Neutrophil (primary cell): ENCODE results near the gene OLIG3.

Experiments
- H3K27ac ChIP-seq: fragments of 200-600 bp; sonication (generic); 2 replicates; pipeline ENCODE4 v1.5.1; 2016; ENCODE audit warnings: mild to moderate bottlenecking, moderate library complexity
- H3K27me3 ChIP-seq: fragments of 200-600 bp; sonication (generic); 2 replicates; pipeline ENCODE4 v1.6.0; 2016; ENCODE audit warnings: mild to moderate bottlenecking
- H3K36me3 ChIP-seq: fragments of 200-600 bp; sonication (generic); 2 replicates; pipeline ENCODE4 v1.5.1; 2017
- H3K4me1 ChIP-seq, 2 experiments: fragments of 200-600 bp in 1 of 2; sonication (generic) in 1 of 2; 1 replicate in 1 of 2; 2 replicates in 1 of 2; pipeline versions ENCODE4 v1.5.1 to v1.6.1; 2013 to 2016; ENCODE audit warnings: low read depth in 1 of 2, low read length in 1 of 2, mild to moderate bottlenecking in 1 of 2, moderate library complexity in 1 of 2; ENCODE audit not compliant: control insufficient read depth in 1 of 2, insufficient read depth in 1 of 2
- H3K4me3 ChIP-seq, 2 experiments: fragments of 200-600 bp in 1 of 2; sonication (generic) in 1 of 2; 1 replicate in 1 of 2; 2 replicates in 1 of 2; pipeline ENCODE4 v1.5.1; 2013 to 2016; ENCODE audit warnings: low read depth in 1 of 2, low read length in 1 of 2, mild to moderate bottlenecking in 1 of 2, moderate library complexity in 1 of 2
- H3K9me3 ChIP-seq: fragments of 200-600 bp; sonication (generic); 2 replicates; pipeline ENCODE4 v1.5.1; 2016
- TF ChIP-seq, protein P1 (sequence below): fragments of 200-600 bp; sonication (generic); IDR thresholded peaks from 2 replicates; pipeline ENCODE4 v1.5.1; 2016; ENCODE audit warnings: antibody characterized with exemption

OLIG3 gene

DNA sequence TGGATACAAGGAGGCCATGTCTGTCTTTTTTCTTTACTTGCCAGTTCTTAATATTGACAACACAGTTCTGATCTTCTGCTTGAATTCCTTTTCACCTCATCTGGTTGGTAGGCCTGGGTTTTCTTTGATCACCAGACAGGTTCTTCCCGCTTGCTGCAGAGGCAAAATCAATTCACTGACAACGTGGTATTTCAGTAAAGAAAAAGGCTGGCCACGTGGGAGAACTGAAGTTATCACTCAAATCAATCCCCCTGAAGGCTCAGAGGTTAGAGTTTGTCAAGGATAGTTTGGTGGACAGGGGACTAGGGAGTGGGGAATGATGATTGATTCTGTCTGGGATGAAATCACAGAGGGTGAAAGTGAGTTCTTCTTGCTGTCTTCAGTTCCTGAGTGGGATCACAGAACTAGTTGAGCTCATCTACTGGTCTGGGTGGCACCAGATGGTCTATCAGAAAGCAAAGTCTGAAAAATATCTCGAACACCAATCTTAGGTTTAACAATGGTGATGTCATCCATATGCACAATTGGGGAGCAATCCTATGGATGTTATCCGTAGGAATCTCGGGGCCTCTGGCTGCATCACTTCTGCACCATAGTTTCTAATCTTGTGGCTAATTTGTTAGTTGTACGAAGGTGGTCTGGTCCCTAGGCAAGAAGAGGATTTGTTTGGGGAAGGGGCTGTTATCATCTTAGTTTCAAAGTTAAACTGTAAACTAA, 37.3 kb upstream of the OLIG3 start:
- Histone ChIP-seq H3K4me3 (no peak overlapping the region), H3K4me1 (no peaks in the 10 kb centered on the region), H3K27me3 (peaks cover 29% of the 10 kb centered on the region), H3K9me3 (no peaks in the 10 kb centered on the region), H3K36me3 (no peaks in the 10 kb centered on the region), H3K27ac (no peak overlapping the region)
- TF ChIP-seq, protein P1, sequence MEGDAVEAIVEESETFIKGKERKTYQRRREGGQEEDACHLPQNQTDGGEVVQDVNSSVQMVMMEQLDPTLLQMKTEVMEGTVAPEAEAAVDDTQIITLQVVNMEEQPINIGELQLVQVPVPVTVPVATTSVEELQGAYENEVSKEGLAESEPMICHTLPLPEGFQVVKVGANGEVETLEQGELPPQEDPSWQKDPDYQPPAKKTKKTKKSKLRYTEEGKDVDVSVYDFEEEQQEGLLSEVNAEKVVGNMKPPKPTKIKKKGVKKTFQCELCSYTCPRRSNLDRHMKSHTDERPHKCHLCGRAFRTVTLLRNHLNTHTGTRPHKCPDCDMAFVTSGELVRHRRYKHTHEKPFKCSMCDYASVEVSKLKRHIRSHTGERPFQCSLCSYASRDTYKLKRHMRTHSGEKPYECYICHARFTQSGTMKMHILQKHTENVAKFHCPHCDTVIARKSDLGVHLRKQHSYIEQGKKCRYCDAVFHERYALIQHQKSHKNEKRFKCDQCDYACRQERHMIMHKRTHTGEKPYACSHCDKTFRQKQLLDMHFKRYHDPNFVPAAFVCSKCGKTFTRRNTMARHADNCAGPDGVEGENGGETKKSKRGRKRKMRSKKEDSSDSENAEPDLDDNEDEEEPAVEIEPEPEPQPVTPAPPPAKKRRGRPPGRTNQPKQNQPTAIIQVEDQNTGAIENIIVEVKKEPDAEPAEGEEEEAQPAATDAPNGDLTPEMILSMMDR = no peak

DNA sequence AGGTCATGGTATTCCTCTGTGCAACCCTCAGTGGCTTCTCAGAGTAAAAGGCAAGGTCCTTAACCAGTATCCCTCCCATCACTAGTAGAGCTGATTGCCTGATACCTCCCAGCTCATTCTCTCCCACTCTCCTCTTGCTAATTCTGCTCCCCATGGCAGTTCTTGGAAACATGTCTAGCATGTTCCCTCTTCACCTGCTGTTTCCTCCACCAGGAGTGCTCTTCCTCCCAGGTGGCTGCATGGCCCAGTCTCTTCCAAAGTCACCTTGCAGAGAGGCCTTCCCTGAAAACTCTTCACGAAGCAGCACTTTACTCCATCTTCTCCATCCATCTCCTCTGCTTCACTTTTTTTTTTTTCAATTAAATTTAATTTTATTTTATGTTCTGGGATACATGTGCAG, 36.2 kb upstream of the OLIG3 start:
- peaks cover 24% of the 10 kb centered on the region for H3K27me3 ChIP-seq
- no peaks in the 10 kb centered on the region for H3K4me1 ChIP-seq
- no peaks in the 10 kb centered on the region for H3K36me3 ChIP-seq
- TF ChIP-seq, protein P1 = no peak
- no peak overlapping the region for H3K27ac ChIP-seq
- H3K4me3 ChIP-seq = no peak overlapping the region
- H3K9me3 ChIP-seq = no peaks in the 10 kb centered on the region

DNA sequence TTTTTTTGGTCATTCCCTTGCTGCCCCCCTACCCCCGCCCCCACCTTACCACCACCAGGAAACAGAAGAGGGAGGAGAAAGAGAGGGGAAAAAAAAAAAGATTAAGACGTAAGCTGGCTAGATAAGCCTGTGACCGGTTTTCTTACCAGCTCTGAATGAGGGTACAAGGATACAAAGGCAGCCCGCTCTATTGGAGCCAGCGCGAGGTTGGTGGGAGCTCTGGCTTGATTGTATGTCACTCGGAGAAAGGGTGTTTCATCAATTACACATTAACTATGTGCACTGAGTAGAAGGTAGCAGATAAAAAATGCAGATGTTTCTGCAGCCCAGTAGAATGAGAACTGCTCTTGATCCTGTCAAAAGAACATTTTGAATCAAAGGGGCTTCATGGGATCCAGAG, 28.6 kb upstream of the OLIG3 start:
- no peaks in the 10 kb centered on the region for H3K4me1 ChIP-seq
- peaks cover 59% of the 10 kb centered on the region for H3K27me3 ChIP-seq
- TF ChIP-seq, protein P1 = no peak

DNA sequence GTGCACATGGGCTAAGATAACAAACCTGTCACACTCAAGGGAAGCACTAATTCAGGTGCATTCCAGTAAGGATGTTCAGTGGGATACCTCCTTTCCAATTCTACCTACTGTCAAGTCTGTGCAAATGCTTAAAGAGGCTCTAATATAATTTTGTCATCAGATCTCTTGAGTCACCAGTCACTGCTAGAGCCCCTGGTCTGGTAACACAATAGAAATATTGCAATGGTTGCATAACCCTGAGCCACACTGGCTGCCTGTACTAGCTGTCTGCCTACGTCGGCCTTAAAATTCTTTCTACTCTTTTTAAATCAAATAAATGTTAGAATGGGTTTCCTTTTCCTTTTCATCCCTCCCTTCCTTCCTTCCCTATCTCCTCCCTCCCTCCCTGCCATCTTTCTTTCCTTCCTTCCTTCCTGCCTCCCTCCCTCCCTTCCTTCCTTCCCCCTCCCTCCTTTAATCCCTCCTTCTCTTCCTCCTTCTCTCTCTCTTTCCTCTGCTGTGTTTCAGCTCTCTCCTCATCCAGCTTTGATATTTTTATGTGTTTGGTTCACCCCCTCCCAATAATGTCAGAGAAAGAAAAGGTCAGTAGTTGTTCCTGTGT, 28.1 kb upstream of the OLIG3 start:
- H3K9me3 ChIP-seq = no peaks in the 10 kb centered on the region

More for the DNA sequence above, 28.6 kb upstream of the OLIG3 start:
- Histone ChIP-seq H3K36me3 (no peaks in the 10 kb centered on the region), H3K4me3 (no peak overlapping the region), H3K9me3 (no peaks in the 10 kb centered on the region), H3K27ac (no peak overlapping the region)

DNA sequence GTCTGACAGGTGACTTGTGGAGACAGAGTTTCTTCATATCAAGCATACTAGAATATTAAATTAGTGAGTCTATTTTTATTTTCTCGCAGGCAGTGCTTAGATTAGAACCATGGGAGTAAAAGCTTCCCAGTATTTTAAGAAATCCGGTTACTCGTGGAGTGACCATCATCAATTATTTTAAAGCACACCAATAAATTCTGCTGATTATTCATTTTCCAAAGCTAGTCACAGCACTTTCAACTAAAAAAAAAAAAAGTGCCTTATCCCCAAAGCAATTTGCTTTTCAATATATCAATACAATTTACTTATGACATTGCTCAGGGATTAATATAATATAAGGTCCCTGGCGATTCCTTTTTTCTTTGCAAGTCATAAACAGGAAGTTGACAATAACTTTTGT, 26.3 kb upstream of the OLIG3 start:
- no peak overlapping the region for H3K27ac ChIP-seq
- TF ChIP-seq, protein P1 = no peak
- no peaks in the 10 kb centered on the region for H3K9me3 ChIP-seq
- no peaks in the 10 kb centered on the region for H3K4me1 ChIP-seq
- no peak overlapping the region for H3K4me3 ChIP-seq
- peaks cover 82% of the 10 kb centered on the region for H3K27me3 ChIP-seq
- no peaks in the 10 kb centered on the region for H3K36me3 ChIP-seq

More for the DNA sequence above, 28.1 kb upstream of the OLIG3 start:
- Histone ChIP-seq H3K4me3 (no peak overlapping the region), H3K27me3 (peaks cover 64% of the 10 kb centered on the region), H3K27ac (no peak overlapping the region), H3K4me1 (no peaks in the 10 kb centered on the region), H3K36me3 (no peaks in the 10 kb centered on the region)
- TF ChIP-seq, protein P1 = no peak
